Activated CD4-positive, alpha-beta memory T cell treated with anti-CD3 and anti-CD28 coated beads, Interleukin-2, amount 10 ng/mL, durations not matched to agents 7 days and 5 days (primary cell): Measurements from ENCODE around the gene LYPD3. TPM values are rescaled to one million over a fixed set of nuclear protein-coding genes. Genes with fewer than 3 reads are reported as not detected.
"Not testable (repeated sequence)": the region's sequence is repeated elsewhere in the genome, so short reads cannot be mapped to it uniquely, and the experiment has no call there.

Experiments
- CTCF ChIA-PET: fragments of 350-600 bp; sonication (Branson Sonifier 250); formaldehyde crosslinking; loops from one replicate; lab custom pipeline; 2021; ENCODE audit warnings: antibody characterized with exemption, inconsistent platforms; lab: Charles Lee
- POLR2A ChIA-PET: fragments of 350-600 bp; sonication (Branson Sonifier 250); formaldehyde crosslinking; loops from one replicate; lab custom pipeline; 2021; ENCODE audit warnings: antibody characterized with exemption; lab: Charles Lee
- DNase-seq: peaks from one replicate; pipeline ENCODE4 v3.0.0-alpha.2; 2020
- H3K27ac Mint-ChIP-seq: one replicate; pipeline ENCODE4 v1.8.0; 2021; ENCODE audit warnings: mild to moderate bottlenecking, mixed read lengths
- H3K27me3 Mint-ChIP-seq: one replicate; pipeline ENCODE4 v1.8.0; 2021; ENCODE audit warnings: mixed read lengths
- H3K36me3 Mint-ChIP-seq: one replicate; pipeline ENCODE4 v1.8.0; 2021; ENCODE audit warnings: low read depth, mixed read lengths
- H3K4me1 Mint-ChIP-seq: one replicate; pipeline ENCODE4 v1.8.0; 2021; ENCODE audit warnings: mixed read lengths
- H3K4me3 Mint-ChIP-seq: one replicate; pipeline ENCODE4 v1.8.0; 2021; ENCODE audit warnings: mild to moderate bottlenecking, mixed read lengths
- H3K9me3 Mint-ChIP-seq: one replicate; pipeline ENCODE4 v1.8.0; 2021; ENCODE audit warnings: mixed read lengths
- total RNA-seq, 2 experiments: library from RNA; stranded (reverse); gene quantifications; one replicate each; pipeline ENCODE4 v1.2.3, GENCODE V29; 2021

LYPD3 gene
- total RNA-seq, 2 experiments from 2014 or later, result 0.63 to 1.0 TPM

DNA sequence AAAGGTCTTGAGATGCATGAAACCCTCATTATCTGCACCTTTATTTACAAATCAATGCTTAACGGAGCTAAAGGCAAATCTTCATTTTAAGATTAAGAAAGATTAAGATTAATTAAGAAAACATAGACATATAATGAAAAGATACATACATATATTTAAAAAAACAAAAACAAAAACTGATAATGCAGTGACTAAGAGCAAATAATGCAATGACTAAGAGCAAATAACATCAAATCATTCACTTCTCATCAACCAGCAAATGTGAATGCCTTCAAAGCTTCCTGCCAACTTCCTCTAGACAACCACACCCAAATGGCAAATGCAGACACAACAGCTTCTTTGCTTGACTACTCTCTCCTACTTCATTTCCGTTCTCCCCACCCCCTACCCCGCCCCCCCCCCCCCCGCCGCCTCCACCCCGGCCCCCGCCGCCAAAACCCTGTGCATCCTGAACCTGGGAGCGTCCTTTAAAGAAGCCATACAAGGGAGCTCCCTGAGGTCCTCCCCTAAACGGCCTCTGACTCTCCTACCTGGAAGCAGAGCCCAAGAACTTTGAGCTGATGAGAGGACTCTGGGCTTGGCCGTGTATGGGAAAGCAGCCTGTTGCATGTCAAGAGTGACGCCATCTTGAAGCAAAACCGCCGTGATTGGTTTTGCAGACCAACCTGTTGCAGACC is 26.2 kb downstream of the LYPD3 start:
- peaks cover 5% of the 10 kb centered on the region for H3K27me3 Mint-ChIP-seq
- DNase-seq, result peak; percentile 51
- ChIA-PET CTCF (interaction anchor here (0.5 to 10.1 kb wide), 16 partner anchors 7 to 327 kb away, joined by 3 to 193 read pairs (median 6); partner anchors contain the start of genes IRGQ, PHLDB3, SMG9 and ZNF575), POLR2A (interaction anchor here (0.6 to 3.1 kb wide), 15 partner anchors 8 to 342 kb away, joined by 3 to 37 read pairs (median 5); partner anchors contain the start of genes ETHE1, IRGQ, LYPD3 and PHLDB3)
- H3K9me3 Mint-ChIP-seq, result no peaks in the 10 kb centered on the region
- peak overlapping the region; percentile 97 for H3K27ac Mint-ChIP-seq
- peak overlapping the region; percentile 13 for H3K4me3 Mint-ChIP-seq
- H3K4me1 Mint-ChIP-seq, result peaks cover 43% of the 10 kb centered on the region
- peaks cover 13% of the 10 kb centered on the region for H3K36me3 Mint-ChIP-seq

GRCh38 chr19:43438291-43439031 is 26.9 kb downstream of the LYPD3 start:
- DNase-seq, result peak; percentile 34
- Mint-ChIP-seq H3K36me3 (peaks cover 13% of the 10 kb centered on the region), H3K27ac (peak overlapping the region; percentile 97), H3K9me3 (no peaks in the 10 kb centered on the region), H3K4me3 (peak overlapping the region; percentile 37), H3K27me3 (peaks cover 5% of the 10 kb centered on the region), H3K4me1 (peaks cover 41% of the 10 kb centered on the region)
- ChIA-PET POLR2A (interaction anchor here (0.6 to 3.1 kb wide), 12 partner anchors 9 to 343 kb away, joined by 3 to 37 read pairs (median 10); partner anchors contain the start of genes ETHE1, IRGQ, LYPD3 and PHLDB3), CTCF (interaction anchor here (0.6 to 10.1 kb wide), 16 partner anchors 8 to 328 kb away, joined by 3 to 193 read pairs (median 6); partner anchors contain the start of genes IRGQ, PHLDB3, SMG9 and ZNF575)

GRCh38 chr19:43437712-43438111 is 27.7 kb downstream of the LYPD3 start:
- Mint-ChIP-seq H3K27ac (peak overlapping the region; percentile 59), H3K9me3 (no peaks in the 10 kb centered on the region), H3K4me3 (no peak overlapping the region), H3K4me1 (peaks cover 47% of the 10 kb centered on the region), H3K27me3 (peaks cover 5% of the 10 kb centered on the region), H3K36me3 (peaks cover 13% of the 10 kb centered on the region)
- no peak for DNase-seq
- POLR2A ChIA-PET, result interaction anchor here (2.3 to 3.1 kb wide), 3 partner anchors 10 to 88 kb away, joined by 9 to 37 read pairs (median 23); partner anchors contain the start of genes ETHE1 and PHLDB3
- CTCF ChIA-PET, result interaction anchor here (1.3 to 10.1 kb wide), 5 partner anchors 9 to 95 kb away, joined by 4 to 193 read pairs (median 13); partner anchors contain the start of gene ZNF575

DNA sequence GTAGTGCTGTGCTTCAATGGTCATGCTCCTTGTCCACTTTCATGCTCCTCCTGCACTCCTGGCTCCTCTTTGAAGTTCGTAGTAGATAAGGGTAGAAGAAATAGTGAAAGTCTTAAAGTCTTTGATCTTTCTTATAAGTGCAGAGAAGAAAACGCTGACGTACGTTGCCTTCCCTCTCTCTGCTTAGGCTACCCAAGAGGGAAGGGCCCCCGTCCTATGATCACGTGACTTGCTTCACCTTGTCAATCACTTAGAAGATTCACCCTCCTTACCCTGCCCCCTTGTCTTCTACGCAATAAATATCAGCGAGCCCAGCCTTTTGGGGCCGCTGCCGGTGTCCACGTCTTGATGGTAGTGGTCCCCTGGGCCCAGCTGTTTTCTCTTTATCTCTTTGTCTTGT is 28.1 kb downstream of the LYPD3 start:
- CTCF ChIA-PET, result interaction anchor here (2.7 to 12.7 kb wide), 3 partner anchors 9 to 85 kb away, joined by 11 to 198 read pairs (median 193); no protein-coding TSS in a partner anchor
- H3K4me1 Mint-ChIP-seq, result peaks cover 49% of the 10 kb centered on the region
- H3K27me3 Mint-ChIP-seq, DNase-seq, POLR2A ChIA-PET, H3K4me3 Mint-ChIP-seq, H3K9me3 Mint-ChIP-seq: not testable (repeated sequence)
- H3K27ac Mint-ChIP-seq, result peak overlapping the region; percentile 41
- H3K36me3 Mint-ChIP-seq, result peaks cover 13% of the 10 kb centered on the region

DNA sequence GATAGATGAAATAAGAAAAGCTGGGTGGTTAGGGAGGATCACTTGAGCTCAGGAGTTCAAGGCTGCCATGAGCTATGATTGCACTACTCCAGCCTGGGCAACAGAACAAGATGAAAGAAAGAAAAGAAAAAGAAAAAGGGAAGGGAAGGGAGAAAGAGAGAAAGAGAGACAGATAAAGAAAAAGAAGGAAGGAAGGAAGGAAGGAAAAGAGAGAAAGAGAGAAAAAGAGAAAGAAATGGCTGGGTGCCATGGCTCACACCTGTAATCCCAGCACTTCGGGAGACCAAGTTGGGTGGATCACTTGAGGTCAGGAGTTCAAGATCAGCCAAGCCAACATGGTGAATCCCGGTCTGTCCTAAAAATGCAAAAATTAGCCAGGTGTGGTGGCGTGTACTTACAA is 29.6 kb downstream of the LYPD3 start:
- Mint-ChIP-seq H3K27ac (peak overlapping the region; percentile 37), H3K27me3 (peaks cover 5% of the 10 kb centered on the region), H3K4me3 (no peak overlapping the region), H3K9me3 (no peaks in the 10 kb centered on the region), H3K36me3 (peaks cover 13% of the 10 kb centered on the region), H3K4me1 (peaks cover 48% of the 10 kb centered on the region)
- ChIA-PET CTCF (interaction anchor here (0.6 to 12.7 kb wide), 7 partner anchors 10 to 344 kb away, joined by 3 to 198 read pairs (median 5); no protein-coding TSS in a partner anchor), POLR2A (interaction anchor here (1.0 to 1.5 kb wide), 2 partner anchors 9 to 97 kb away, joined by 3 to 4 read pairs; partner anchors contain the start of gene ZNF575)
- DNase-seq, result no peak

- Mint-ChIP-seq H3K27me3 (peaks cover 2% of the 10 kb centered on the region), H3K4me1 (peaks cover 39% of the 10 kb centered on the region), H3K27ac (no peak overlapping the region), H3K4me3 (no peak overlapping the region), H3K9me3 (no peaks in the 10 kb centered on the region), H3K36me3 (peaks cover 8% of the 10 kb centered on the region)
- no peak for DNase-seq
- ChIA-PET POLR2A (no interaction called here), CTCF (interaction anchor here (1.6 to 12.7 kb wide), 5 partner anchors 13 to 235 kb away, joined by 3 to 198 read pairs (median 21); no protein-coding TSS in a partner anchor)
These were observed 31.7 kb downstream of the LYPD3 start for GRCh38 chr19:43433689-43434088.

DNA sequence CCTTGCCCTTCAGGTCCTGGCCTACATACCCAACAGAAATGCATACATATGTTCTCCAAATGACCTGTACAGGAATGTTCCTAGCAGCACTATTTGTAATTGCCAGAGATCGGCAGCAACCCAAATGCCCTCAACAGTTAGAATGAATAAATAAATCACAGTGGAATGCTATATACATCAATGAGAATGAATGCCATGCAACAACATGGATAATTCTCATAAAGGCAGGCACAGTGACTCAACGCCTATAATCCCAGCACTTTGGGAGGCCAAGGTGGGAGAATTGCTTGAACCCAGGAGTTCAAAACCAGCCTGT is 32.1 kb downstream of the LYPD3 start:
- Mint-ChIP-seq H3K36me3 (peaks cover 8% of the 10 kb centered on the region), H3K4me1 (peaks cover 35% of the 10 kb centered on the region), H3K27ac (no peak overlapping the region), H3K4me3 (no peak overlapping the region), H3K27me3 (peaks cover 2% of the 10 kb centered on the region), H3K9me3 (no peaks in the 10 kb centered on the region)
- ChIA-PET CTCF (interaction anchor here (1.2 to 12.7 kb wide), 12 partner anchors 13 to 376 kb away, joined by 3 to 198 read pairs (median 8); partner anchors contain the start of gene IRGQ), POLR2A (no interaction called here)
- DNase-seq, result no peak

GRCh38 chr19:43430976-43431375 is 34.4 kb downstream of the LYPD3 start:
- ChIA-PET POLR2A (interaction anchor here (0.7 to 0.8 kb wide), 2 partner anchors 11 to 16 kb away, joined by 3 read pairs; no protein-coding TSS in a partner anchor), CTCF (interaction anchor here (0.8 to 12.7 kb wide), 7 partner anchors 9 to 98 kb away, joined by 3 to 198 read pairs (median 4); no protein-coding TSS in a partner anchor)
- H3K4me3 Mint-ChIP-seq, result no peak overlapping the region
- H3K27ac Mint-ChIP-seq, result no peak overlapping the region
- H3K27me3 Mint-ChIP-seq, result peaks cover 2% of the 10 kb centered on the region
- peaks cover 23% of the 10 kb centered on the region for H3K4me1 Mint-ChIP-seq
- DNase-seq, result no peak
- no peaks in the 10 kb centered on the region for H3K9me3 Mint-ChIP-seq
- peaks cover 3% of the 10 kb centered on the region for H3K36me3 Mint-ChIP-seq

GRCh38 chr19:43430142-43430710 is 35.2 kb downstream of the LYPD3 start:
- no peaks in the 10 kb centered on the region for H3K36me3 Mint-ChIP-seq
- no peak overlapping the region for H3K4me3 Mint-ChIP-seq
- H3K4me1 Mint-ChIP-seq, result peaks cover 25% of the 10 kb centered on the region
- no peak for DNase-seq
- no peaks in the 10 kb centered on the region for H3K9me3 Mint-ChIP-seq
- H3K27me3 Mint-ChIP-seq, result peaks cover 2% of the 10 kb centered on the region
- ChIA-PET POLR2A (no interaction called here), CTCF (interaction anchor here (0.6 to 12.7 kb wide), 5 partner anchors 16 to 127 kb away, joined by 3 to 198 read pairs (median 3); no protein-coding TSS in a partner anchor)
- H3K27ac Mint-ChIP-seq, result peak overlapping the region; percentile 62

DNA sequence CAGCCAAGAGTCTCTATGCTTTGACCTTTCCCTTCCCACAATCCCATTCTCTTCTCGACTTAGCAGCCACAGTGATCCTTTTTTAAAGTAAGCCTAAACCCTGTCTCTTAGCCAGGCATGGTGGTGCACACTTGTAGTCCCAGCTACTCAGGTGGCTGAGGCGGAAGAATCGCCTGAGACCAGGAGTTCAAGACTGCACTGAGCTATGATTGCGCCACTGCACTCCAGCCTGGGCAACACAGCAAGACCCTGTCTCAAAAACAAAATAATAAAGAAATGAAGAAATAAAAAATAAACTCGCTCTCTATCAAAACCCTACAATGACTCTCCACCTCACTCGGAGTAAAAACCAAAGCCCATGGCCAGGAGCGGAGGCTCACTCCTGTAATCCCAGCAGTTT is 36.0 kb downstream of the LYPD3 start:
- ChIA-PET POLR2A (interaction anchor here (1.4 kb wide), 1 partner anchor 18 kb away, joined by 3 read pairs; no protein-coding TSS in a partner anchor), CTCF (interaction anchor here (0.6 to 12.7 kb wide), 5 partner anchors 10 to 93 kb away, joined by 3 to 198 read pairs (median 5); no protein-coding TSS in a partner anchor)

GRCh38 chr19:43425567-43426392 is 39.6 kb downstream of the LYPD3 start:
- H3K9me3 Mint-ChIP-seq, result no peaks in the 10 kb centered on the region
- H3K36me3 Mint-ChIP-seq, result no peaks in the 10 kb centered on the region
- H3K4me3 Mint-ChIP-seq, result no peak overlapping the region
- no peak for DNase-seq
- CTCF ChIA-PET, result interaction anchor here (0.8 to 12.7 kb wide), 10 partner anchors 11 to 384 kb away, joined by 3 to 198 read pairs (median 5); no protein-coding TSS in a partner anchor
- peaks cover 2% of the 10 kb centered on the region for H3K27me3 Mint-ChIP-seq
- no peak overlapping the region for H3K27ac Mint-ChIP-seq
- POLR2A ChIA-PET, result interaction anchor here (1.1 kb wide), 1 partner anchor 108 kb away, joined by 3 read pairs; the partner anchor contains the start of gene ZNF575
- H3K4me1 Mint-ChIP-seq, result peaks cover 12% of the 10 kb centered on the region

More for the DNA sequence above, 36.0 kb downstream of the LYPD3 start:
- H3K27me3 Mint-ChIP-seq, result peaks cover 2% of the 10 kb centered on the region
- no peak for DNase-seq
- H3K36me3 Mint-ChIP-seq, result no peaks in the 10 kb centered on the region
- H3K4me3 Mint-ChIP-seq, result no peak overlapping the region
- H3K27ac Mint-ChIP-seq, result no peak overlapping the region
- peaks cover 25% of the 10 kb centered on the region for H3K4me1 Mint-ChIP-seq
- H3K9me3 Mint-ChIP-seq, result no peaks in the 10 kb centered on the region
